HepG2 (cell line): ENCODE data around the gene PRM2. TPM values are rescaled to one million over a fixed set of nuclear protein-coding genes. Genes with fewer than 3 reads are reported as not detected.

Source experiments
- AGO1 ChIP-seq: fragments of 200-400 bp; formaldehyde crosslinking; IDR thresholded peaks from 2 replicates; pipeline ENCODE4 v1.6.1; 2017; ENCODE audit warnings: mild to moderate bottlenecking, low read depth, low read length, moderate library complexity; ENCODE audit not compliant: poor library complexity, severe bottlenecking
- ATAD3A ChIP-seq: sonication (generic); formaldehyde crosslinking; IDR thresholded peaks from 2 replicates; pipeline ENCODE4 v1.4.0; 2020; ENCODE audit warnings: missing genetic modification reagents
- CHD2 ChIP-seq: IDR thresholded peaks from 2 replicates; pipeline ENCODE4 v1.6.1; 2011; ENCODE audit warnings: low read depth, low read length, improper control_type of control experiment
- CREB1 ChIP-seq, 2 experiments: fragments of 450-650 bp in 1 of 2; IDR thresholded peaks; 2 replicates each; pipeline ENCODE4 v1.6.1; 2016 to 2017; ENCODE audit warnings: control low read depth in 1 of 2, mild to moderate bottlenecking in 1 of 2, missing compliant biosample characterization in 1 of 2, missing genetic modification characterization in 1 of 2
- DNMT3B ChIP-seq: conservative IDR thresholded peaks from 2 replicates; pipeline ENCODE4 v1.6.1; 2016; ENCODE audit warnings: missing biosample characterization, control low read depth
- EHMT2 ChIP-seq: fragments of 200-600 bp; sonication (generic); IDR thresholded peaks from 2 replicates; pipeline ENCODE4 v1.7.0; 2017; ENCODE audit warnings: antibody characterized with exemption, low read depth, low read length, borderline replicate concordance
- ETV5 ChIP-seq: IDR thresholded peaks from 2 replicates; pipeline ENCODE4 v1.6.1; 2018; ENCODE audit warnings: missing biosample characterization, missing genetic modification reagents, inconsistent platforms, borderline replicate concordance
- FOSL1 ChIP-seq: sonication (generic); formaldehyde crosslinking; IDR thresholded peaks from 2 replicates; pipeline ENCODE4 v1.9.0; 2021; ENCODE audit warnings: missing genetic modification reagents, borderline replicate concordance
- FOXK2 ChIP-seq: fragments of 450-650 bp; IDR thresholded peaks from 2 replicates; pipeline ENCODE4 v1.6.1; 2016
- HIVEP1 ChIP-seq: sonication (generic); formaldehyde crosslinking; IDR thresholded peaks from 2 replicates; pipeline ENCODE4 v1.4.0; 2020; ENCODE audit warnings: mild to moderate bottlenecking, missing genetic modification reagents
- KLF12 ChIP-seq: sonication (generic); formaldehyde crosslinking; IDR thresholded peaks from 2 replicates; pipeline ENCODE4 v1.4.0; 2020; ENCODE audit warnings: missing genetic modification reagents, borderline replicate concordance
- KLF15 ChIP-seq: sonication (generic); formaldehyde crosslinking; IDR thresholded peaks from 2 replicates; pipeline ENCODE4 v1.8.1; 2023; ENCODE audit warnings: borderline replicate concordance, mild to moderate bottlenecking, inconsistent platforms, missing genetic modification reagents, mixed read lengths
- KLF9 ChIP-seq: IDR thresholded peaks from 2 replicates; pipeline ENCODE4 v1.6.1; 2016; ENCODE audit warnings: low read depth
- RFXAP ChIP-seq: sonication (generic); formaldehyde crosslinking; IDR thresholded peaks from 2 replicates; pipeline ENCODE4 v1.4.0; 2020; ENCODE audit warnings: missing genetic modification reagents, borderline replicate concordance
- SIN3B ChIP-seq: fragments of 150-350 bp; IDR thresholded peaks from 2 replicates; pipeline ENCODE4 v1.6.1; 2014; ENCODE audit warnings: low read length
- ZFP37 ChIP-seq: sonication (generic); formaldehyde crosslinking; IDR thresholded peaks from 2 replicates; pipeline ENCODE4 v1.4.0; 2020; ENCODE audit warnings: missing genetic modification reagents, borderline replicate concordance
- ZKSCAN1 ChIP-seq: fragments of 150-350 bp; IDR thresholded peaks from 2 replicates; pipeline ENCODE4 v1.6.1; 2014; ENCODE audit warnings: low read length
- ZNF10 ChIP-seq: sonication (generic); formaldehyde crosslinking; IDR thresholded peaks from 2 replicates; pipeline ENCODE4 v1.4.0; 2020; ENCODE audit warnings: mild to moderate bottlenecking, low read depth, missing genetic modification reagents, borderline replicate concordance
- ZNF124 ChIP-seq: sonication (generic); formaldehyde crosslinking; IDR thresholded peaks from 2 replicates; pipeline ENCODE4 v1.4.0; 2020; ENCODE audit warnings: missing genetic modification reagents
- ZNF143 ChIP-seq: sonication (generic); formaldehyde crosslinking; IDR thresholded peaks from 2 replicates; pipeline ENCODE4 v1.4.0; 2020; ENCODE audit warnings: missing genetic modification reagents
- ZNF598 ChIP-seq: sonication (generic); formaldehyde crosslinking; IDR thresholded peaks from 2 replicates; pipeline ENCODE4 v1.5.1; 2020; ENCODE audit warnings: mild to moderate bottlenecking, missing genetic modification reagents, borderline replicate concordance
- ZNF879 ChIP-seq: sonication (generic); formaldehyde crosslinking; IDR thresholded peaks from 2 replicates; pipeline ENCODE4 v1.8.1; 2023; ENCODE audit warnings: missing genetic modification reagents
- ZSCAN20 ChIP-seq: sonication (generic); formaldehyde crosslinking; IDR thresholded peaks from 2 replicates; pipeline ENCODE4 v1.4.0; 2020; ENCODE audit warnings: missing genetic modification reagents, mild to moderate bottlenecking, borderline replicate concordance
- polyA plus RNA-seq, 8 experiments: library from polyadenylated mRNA; depleted of rRNA in 3 of 8; stranded (reverse) in 7 of 8; unstranded in 1 of 8; fragments of >200 nt; fragmentation: Illumina TruSeq in 4 of 8; extraction: Trizol in 4 of 8; gene quantifications; 2 replicates each; pipeline versions ENCODE4 v1.2.1 to v1.2.3, GENCODE V29; 2011 to 2016; ENCODE audit warnings: low read depth in 4 of 8, missing spikeins in 1 of 8, mixed read lengths in 1 of 8; ENCODE audit not compliant: insufficient read depth in 1 of 8
- total RNA-seq, 5 experiments: library from RNA; depleted of rRNA; stranded (reverse); fragments of >200 nt; fragmentation: Illumina TruSeq; extraction: Trizol; gene quantifications; 2 replicates each; pipeline ENCODE4 v1.2.3, GENCODE V29; 2016; ENCODE audit warnings: low read depth in 1 of 5
- TF ChIP-seq, protein P1 (sequence below): sonication (generic); formaldehyde crosslinking; IDR thresholded peaks from 2 replicates; pipeline ENCODE4 v1.5.0; 2020; ENCODE audit warnings: missing genetic modification reagents
- TF ChIP-seq, protein P2 (sequence below): sonication (generic); formaldehyde crosslinking; IDR thresholded peaks from 2 replicates; pipeline ENCODE4 v1.8.0; 2022; ENCODE audit warnings: low read depth, missing genetic modification reagents
- TF ChIP-seq, protein P3 (sequence below): IDR thresholded peaks from 2 replicates; pipeline ENCODE4 v1.6.1; 2016; ENCODE audit warnings: missing compliant biosample characterization, missing genetic modification reagents, borderline replicate concordance
- TF ChIP-seq, protein P4 (sequence below): IDR thresholded peaks from 2 replicates; pipeline ENCODE4 v1.6.1; 2016; ENCODE audit warnings: low read depth, borderline replicate concordance

Gene PRM2
- total and polyA plus RNA-seq, 2 of the 13 experiments (the other 11 are each of a cell fraction or from before 2014, with no cell fraction given) = 0.54 TPM; not detected in 1

DNA sequence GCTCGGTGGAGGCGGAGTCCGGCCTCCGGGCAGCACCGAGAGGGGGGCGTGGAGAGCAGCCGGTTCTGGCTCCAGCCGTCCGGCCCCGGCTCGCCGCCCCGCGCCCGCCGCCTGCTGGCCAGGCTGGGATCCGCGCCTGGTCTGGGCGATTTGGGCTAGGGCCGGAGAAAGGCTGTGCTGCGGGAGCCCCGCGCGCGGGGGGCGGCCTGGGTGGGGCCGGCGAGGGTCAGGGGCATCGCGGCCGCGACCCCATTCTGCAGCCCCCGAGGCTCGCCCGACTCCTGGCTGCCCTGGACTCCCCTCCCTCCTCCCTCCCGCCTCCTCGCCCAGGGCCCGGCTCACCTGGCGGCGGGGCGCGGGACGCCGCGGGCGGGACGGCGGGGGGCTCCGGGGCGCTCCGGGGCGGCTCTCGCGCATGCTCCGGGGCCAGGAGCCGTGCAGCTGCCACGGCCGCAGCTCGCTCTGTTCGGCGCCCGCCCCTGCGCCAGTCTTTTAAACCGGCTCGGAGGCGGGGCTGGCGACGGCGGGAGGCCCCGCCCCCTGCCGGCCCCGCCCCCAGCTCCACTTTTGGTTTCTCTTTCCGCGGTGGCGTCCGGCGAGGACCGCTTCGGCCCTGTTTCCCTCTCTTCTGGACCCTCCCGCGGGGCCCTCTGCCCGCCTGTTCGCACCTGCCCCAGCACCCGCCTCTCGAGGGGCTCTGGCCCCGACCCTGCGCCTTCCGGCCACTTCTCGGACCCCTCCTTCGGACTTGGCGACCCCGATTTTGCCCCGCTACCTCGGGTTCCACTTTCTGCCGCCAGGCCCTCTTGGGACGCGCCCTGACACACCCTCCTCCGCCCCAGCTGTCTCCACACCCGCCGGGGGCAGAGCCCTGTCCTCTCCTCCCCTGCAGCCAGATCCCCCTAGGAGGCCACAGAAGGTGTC, 20.3 kb downstream of the PRM2 start, which contains the start of gene SOCS1 (continued):
- peak; percentile 92 for TF ChIP-seq ZSCAN20 (CRISPR knock-in tag)
- TF ChIP-seq, protein P1, sequence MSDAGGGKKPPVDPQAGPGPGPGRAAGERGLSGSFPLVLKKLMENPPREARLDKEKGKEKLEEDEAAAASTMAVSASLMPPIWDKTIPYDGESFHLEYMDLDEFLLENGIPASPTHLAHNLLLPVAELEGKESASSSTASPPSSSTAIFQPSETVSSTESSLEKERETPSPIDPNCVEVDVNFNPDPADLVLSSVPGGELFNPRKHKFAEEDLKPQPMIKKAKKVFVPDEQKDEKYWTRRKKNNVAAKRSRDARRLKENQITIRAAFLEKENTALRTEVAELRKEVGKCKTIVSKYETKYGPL (CRISPR knock-in tag) = peak; percentile 25; the same call in 1 of the 2 replicates
- peak; percentile 38; the same call in 1 of the 2 replicates for TF ChIP-seq ETV5 (CRISPR knock-in tag)
- no peak for TF ChIP-seq ZNF598 (CRISPR knock-in tag)
- TF ChIP-seq EHMT2 = no peak
- no peak; the same call in 1 of the 2 replicates for TF ChIP-seq DNMT3B
- TF ChIP-seq, protein P2, sequence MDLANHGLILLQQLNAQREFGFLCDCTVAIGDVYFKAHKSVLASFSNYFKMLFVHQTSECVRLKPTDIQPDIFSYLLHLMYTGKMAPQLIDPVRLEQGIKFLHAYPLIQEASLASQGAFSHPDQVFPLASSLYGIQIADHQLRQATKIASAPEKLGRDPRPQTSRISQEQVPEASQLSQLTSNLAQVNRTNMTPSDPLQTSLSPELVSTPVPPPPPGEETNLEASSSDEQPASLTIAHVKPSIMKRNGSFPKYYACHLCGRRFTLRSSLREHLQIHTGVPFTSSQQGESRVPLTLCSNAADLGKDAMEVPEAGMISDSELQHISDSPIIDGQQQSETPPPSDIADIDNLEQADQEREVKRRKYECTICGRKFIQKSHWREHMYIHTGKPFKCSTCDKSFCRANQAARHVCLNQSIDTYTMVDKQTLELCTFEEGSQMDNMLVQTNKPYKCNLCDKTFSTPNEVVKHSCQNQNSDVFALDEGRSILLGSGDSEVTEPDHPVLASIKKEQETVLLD = peak; percentile 64
- TF ChIP-seq KLF9 (CRISPR knock-in tag) = peak; percentile 89
- peak; percentile 56 for TF ChIP-seq ZNF124 (CRISPR knock-in tag)
- peak; percentile 47; the same call in 1 of the 2 replicates for TF ChIP-seq KLF15 (CRISPR knock-in tag)
- peak; percentile 92 for TF ChIP-seq KLF12 (CRISPR knock-in tag)
- TF ChIP-seq RFXAP (CRISPR knock-in tag) = no peak; the same call in 1 of the 2 replicates
- peak; percentile 59 for TF ChIP-seq ZNF143 (CRISPR knock-in tag)
- TF ChIP-seq FOSL1 (CRISPR knock-in tag) = peak; percentile 60; the same call in 1 of the 2 replicates
- TF ChIP-seq, protein P3, sequence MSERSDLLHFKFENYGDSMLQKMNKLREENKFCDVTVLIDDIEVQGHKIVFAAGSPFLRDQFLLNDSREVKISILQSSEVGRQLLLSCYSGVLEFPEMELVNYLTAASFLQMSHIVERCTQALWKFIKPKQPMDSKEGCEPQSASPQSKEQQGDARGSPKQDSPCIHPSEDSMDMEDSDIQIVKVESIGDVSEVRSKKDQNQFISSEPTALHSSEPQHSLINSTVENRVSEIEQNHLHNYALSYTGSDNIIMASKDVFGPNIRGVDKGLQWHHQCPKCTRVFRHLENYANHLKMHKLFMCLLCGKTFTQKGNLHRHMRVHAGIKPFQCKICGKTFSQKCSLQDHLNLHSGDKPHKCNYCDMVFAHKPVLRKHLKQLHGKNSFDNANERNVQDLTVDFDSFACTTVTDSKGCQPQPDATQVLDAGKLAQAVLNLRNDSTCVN (CRISPR knock-in tag) = no peak; the same call in 1 of the 2 replicates
- TF ChIP-seq CHD2 = no peak
- no peak for TF ChIP-seq ZNF10
- no peak for TF ChIP-seq SIN3B
- TF ChIP-seq AGO1 = no peak
- TF ChIP-seq FOXK2 = peak; percentile 61
- peak; percentile 57; the same call in 1 of the 2 replicates for TF ChIP-seq HIVEP1
- no peak for TF ChIP-seq ATAD3A
- 0 out of 2 replicates have a peak, but pooled peaks have one; percentile 85 for TF ChIP-seq ZFP37
- 0 out of 2 replicates have a peak, but pooled peaks have one; percentile 74 for TF ChIP-seq ZNF879
- TF ChIP-seq ZKSCAN1 = no peak
- no peak for TF ChIP-seq CREB1 (IDR thresholded peaks at IDR 0.05)
- TF ChIP-seq CREB1 (CRISPR knock-in tag; IDR thresholded peaks at IDR 0.05) = no peak
- TF ChIP-seq, protein P4, sequence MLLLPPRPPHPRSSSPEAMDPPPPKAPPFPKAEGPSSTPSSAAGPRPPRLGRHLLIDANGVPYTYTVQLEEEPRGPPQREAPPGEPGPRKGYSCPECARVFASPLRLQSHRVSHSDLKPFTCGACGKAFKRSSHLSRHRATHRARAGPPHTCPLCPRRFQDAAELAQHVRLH (CRISPR knock-in tag) = no peak
